HG03025 (cell line): ENCODE data around the gene UBE2E2.

Source experiments
- ATAC-seq: cut with Tn5 transposase; IDR thresholded peaks from one replicate; pipeline ENCODE4 v1.9.1; 2021; ENCODE audit warnings: mild to moderate bottlenecking, moderate library complexity; ENCODE audit not compliant: unreplicated experiment, low FRiP score

UBE2E2 gene

GRCh38 chr3:23461069-23461468 lies 257.9 kb downstream of the UBE2E2 start:
- ATAC-seq = no peak

GRCh38 chr3:23463791-23464190 lies 260.7 kb downstream of the UBE2E2 start:
- no peak for ATAC-seq

- no peak for ATAC-seq
Observed at GRCh38 chr3:23465569-23465968, 262.4 kb downstream of the UBE2E2 start.

GRCh38 chr3:23468203-23468602 lies 265.1 kb downstream of the UBE2E2 start:
- no peak for ATAC-seq

- ATAC-seq = no peak
Observed at GRCh38 chr3:23474580-23475357, 271.6 kb downstream of the UBE2E2 start.

GRCh38 chr3:23475446-23475845 lies 272.3 kb downstream of the UBE2E2 start:
- no peak for ATAC-seq

DNA sequence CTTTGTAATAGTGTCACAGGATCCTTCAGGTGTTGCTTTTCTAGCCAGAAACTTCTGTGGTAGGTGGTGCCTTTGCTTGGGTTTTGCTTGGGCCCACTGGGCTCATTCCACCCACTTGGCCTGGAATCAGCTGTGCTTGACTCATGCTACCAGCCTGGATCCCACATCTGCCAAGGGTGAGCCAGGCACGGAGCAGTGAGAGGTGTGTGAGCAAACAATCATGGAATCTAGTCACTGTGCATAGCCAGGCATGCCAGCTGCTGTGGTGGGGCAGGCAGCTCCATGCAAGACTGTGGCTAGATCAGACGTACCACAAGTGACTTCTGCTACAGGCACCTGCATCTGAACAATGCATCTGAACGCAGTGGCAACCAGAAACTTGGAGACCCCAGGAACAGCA lies 275.9 kb downstream of the UBE2E2 start:
- ATAC-seq = no peak

DNA sequence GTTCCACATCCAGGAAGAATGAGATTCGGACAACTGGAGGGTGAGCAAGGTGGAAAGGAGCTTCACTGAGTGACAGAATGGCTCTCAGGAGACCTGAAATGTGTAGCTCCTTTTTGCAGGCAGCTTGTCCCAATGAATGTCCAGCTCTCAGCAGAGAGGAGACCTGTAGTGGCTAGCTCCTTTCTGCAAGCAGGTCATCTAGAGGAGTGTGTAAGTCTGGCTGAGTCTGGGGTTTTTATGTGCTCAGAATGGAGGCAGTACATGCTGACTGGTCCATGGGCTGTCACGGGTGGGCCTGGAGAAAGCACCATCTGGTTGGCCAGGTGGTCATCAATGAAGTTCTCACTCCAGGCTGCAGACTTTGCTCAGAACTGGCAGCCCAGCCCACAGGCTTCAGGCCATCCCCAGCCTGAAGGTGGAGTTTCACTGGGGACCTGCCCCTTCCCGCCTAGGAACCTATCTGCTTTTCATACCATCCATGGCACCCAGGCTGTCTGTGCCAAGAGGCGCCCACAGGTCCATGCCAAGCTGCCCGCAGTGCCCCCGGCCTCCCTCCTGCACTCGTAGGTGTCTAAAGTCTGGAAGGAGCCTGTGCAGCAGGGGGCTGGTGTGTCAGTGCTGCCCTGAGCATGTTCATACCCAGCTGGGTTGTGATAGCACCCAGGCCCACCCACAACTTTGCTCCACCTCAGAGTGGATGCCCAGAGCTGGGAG lies 276.6 kb downstream of the UBE2E2 start:
- no peak for ATAC-seq

DNA sequence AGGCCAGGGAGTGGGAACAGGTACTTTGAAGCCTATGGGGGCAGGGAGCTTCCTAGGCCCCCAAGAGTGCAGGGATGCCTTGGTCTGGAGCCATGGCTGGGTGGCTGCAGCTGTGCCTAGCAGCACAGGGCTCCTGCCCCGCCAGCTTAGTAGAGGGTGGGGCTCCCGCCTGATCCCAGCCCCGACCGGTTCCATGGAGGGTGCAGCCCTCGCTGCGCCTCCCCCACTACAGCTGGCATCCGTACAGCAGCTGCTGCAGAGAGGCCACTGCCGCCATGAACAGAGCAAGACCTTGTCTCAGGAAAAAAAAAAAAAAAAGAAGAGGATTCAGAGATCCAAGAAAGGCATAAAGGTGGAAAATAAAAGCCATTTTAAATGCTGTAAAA lies 277.2 kb downstream of the UBE2E2 start:
- ATAC-seq = no peak

DNA sequence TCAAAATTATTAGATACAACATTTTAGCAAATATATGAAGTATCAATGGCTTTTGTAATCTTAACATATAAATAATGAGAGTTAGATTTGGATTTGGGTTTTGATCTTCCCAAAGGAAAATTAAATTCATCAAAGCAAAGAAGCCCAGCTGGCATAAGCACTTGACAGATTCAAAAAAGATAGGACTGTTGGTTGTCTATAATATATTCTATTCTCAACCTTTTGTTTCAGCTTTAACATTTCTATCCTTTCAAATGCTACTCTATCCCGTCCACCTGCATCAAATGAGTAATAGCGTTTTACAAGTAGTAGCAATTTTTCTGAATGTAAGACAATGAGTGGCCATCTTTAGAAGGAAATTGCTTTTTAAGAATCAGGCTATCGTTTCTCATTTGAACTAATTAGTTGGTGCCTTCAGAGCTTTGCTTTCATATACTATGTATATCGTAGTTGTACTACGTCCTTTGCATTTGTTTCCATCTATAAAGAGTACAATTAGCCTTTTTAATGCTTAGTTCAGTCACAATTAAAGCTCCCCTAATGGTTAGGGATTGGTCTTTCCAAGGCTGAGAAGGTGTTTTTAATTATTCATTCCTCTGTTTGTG lies 278.0 kb downstream of the UBE2E2 start:
- no peak for ATAC-seq

DNA sequence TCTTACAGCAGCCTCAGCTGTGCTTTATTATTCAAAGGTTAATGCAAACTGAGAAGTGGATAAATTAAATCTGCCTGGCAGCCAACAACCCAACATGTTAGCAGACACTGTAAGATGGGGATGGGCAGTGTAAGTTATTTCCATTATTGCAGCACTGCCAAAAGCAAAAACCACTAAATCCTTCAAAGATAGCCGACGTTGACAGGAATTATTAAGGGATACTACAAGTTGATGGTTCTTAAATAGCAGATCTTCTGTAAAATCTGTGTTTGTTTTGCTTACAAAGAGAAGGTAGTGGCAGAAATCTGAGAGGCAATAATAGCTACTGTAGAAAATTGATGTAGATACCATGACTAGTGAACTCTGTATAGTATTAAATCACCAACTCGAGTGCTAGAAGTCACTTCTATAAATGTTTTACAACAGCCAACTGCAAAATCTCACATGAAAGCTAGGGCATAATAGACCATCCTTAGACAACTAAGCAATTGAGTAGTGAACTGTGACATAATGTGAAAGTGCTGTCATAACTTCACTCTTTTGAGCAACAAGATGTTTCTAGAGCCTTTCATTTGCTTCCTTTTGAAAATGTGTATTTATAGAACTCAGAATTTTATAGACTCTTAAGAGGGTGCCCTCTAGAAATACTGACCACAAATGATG lies 278.6 kb downstream of the UBE2E2 start:
- no peak for ATAC-seq

DNA sequence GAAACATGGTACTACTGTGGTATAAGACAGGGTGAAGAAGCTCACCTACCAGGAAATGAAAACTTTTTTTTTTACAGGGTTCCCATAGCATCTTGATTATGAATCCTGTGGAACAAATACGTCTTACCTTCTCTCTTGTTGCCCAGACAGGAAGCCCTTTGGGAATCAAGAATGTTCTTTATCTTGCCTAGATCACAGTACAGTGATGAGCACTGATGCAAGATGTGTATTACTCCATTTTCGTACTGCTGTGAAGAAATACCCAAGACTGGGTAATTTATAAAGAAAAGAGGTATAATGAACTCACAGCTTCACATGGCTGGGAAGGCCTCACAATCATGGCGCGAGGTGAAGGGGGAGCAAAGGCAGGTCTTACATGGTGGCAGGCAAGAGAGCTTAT lies 281.3 kb downstream of the UBE2E2 start:
- ATAC-seq = no peak

DNA sequence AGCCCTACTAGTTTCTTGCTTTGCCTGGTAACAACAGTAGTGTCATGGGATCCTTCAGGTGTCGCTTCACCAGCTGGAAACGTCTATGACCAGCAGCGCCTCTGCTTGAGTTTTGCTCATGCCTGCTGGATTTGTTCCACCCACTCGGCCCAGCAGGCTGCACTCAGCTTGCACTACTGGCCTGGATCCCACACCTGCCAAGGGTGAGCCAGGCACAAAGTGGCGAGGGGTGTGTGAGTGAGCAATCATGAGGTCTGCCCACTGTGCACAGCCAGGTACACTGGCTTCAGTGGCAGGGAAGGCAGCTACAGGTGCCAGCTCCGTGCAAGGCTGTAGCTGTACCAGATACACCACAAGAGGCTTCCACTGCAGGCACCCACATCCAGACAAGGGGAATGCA lies 282.8 kb downstream of the UBE2E2 start:
- ATAC-seq = no peak

GRCh38 chr3:23487015-23487414 lies 283.9 kb downstream of the UBE2E2 start:
- no peak for ATAC-seq

- ATAC-seq = no peak
Observed at GRCh38 chr3:23488618-23489017, 285.5 kb downstream of the UBE2E2 start.

- no peak for ATAC-seq
Observed at GRCh38 chr3:23489300-23490158, 286.4 kb downstream of the UBE2E2 start.

DNA sequence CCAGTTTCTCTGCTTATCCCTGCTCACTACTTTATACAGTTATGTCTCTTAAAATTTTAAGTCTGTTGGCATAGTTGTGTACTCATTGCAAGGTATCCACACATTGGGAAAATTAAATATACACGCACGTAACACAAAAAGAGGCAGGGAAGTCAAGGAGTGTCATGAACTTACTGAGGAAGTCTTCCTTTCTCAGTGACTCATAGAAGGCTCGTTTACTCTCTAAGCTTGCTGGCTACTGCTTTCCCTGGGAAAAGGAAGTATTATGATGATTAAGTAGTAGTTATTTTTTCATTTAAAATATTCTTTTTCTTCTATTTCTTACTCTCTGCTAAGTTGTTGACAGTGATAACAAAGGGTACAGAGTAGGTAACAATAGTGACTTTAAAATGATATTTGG lies 287.3 kb downstream of the UBE2E2 start:
- no peak for ATAC-seq

DNA sequence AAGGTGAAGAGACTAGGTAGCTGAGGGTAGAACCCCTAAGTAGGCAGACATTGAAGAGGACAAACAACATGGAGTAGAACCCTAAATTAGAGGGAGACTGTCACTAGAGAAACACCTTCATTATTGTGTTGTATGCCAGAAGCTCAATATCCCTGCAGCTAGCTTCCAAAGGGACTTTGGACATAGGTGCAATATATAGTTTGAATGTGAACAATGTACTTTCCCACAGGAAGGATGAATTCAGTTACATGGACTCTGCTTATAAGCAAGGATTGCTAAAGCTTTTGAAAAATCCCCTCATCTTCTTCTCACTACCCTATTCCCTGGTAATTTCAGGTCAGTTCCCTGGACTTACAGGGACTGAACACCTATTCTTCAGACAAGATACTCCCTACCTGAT lies 288.9 kb downstream of the UBE2E2 start:
- ATAC-seq = no peak

GRCh38 chr3:23493889-23494288 lies 290.8 kb downstream of the UBE2E2 start:
- ATAC-seq = no peak

GRCh38 chr3:23494967-23495366 lies 291.8 kb downstream of the UBE2E2 start:
- ATAC-seq = no peak
